AG04449 (cell line): ENCODE measurements around the gene CTDSP1.

Source experiments
- CTCF ChIA-PET: fragments of 350-600 bp; formaldehyde crosslinking; extraction: SDS; loops from one replicate; lab custom pipeline; 2021; ENCODE audit warnings: antibody characterized with exemption; lab: Yijun Ruan, JAX
- POLR2A ChIA-PET: fragments of 400-600, 350-600 bp; formaldehyde crosslinking; extraction: SDS; loops from one replicate; lab custom pipeline; 2020; ENCODE audit warnings: antibody characterized with exemption, inconsistent platforms; lab: Yijun Ruan, JAX
- DNase-seq: peaks from one replicate; pipeline ENCODE4 v3.0.0-alpha.2; 2010; ENCODE audit warnings: low read depth, low spot score
- H3K4me3 ChIP-seq: 2 replicates; pipeline ENCODE4 v1.5.1; 2011; ENCODE audit warnings: low read depth, mild to moderate bottlenecking, control low read depth, low read length
- TF ChIP-seq, protein P1 (sequence below): IDR thresholded peaks from one replicate; pipeline ENCODE4 v1.5.1; 2011; ENCODE audit warnings: mild to moderate bottlenecking, moderate library complexity, low read length, control low read depth, inconsistent platforms; ENCODE audit not compliant: insufficient read depth; ENCODE audit errors: missing control alignments

Gene CTDSP1

DNA sequence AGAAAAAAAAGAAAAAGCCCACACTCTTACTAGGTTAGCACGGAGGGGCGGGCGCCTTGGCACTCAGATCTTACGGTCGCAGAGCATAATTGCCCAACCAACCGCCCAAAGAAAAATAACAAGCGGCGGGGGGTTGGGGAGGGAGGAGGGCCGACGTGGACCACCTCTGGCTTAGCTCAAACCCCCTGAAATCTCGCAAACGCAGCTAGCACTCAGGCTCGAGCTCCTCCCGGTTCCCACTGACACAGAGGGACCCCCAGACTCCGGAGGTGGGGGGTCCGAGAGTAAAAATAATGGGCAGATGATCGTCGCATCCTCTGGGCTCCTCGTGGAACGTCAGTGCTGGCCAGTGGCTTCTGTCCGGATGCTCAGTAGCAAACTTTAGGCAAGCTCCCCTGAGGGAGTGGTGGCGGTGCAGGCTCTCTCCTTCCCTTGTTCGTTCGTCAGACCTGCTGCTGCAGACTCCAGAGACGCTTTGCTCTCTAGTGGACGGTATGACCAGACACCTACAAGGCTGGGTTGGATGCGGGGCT is 31.0 kb upstream of the CTDSP1 start:
- POLR2A ChIA-PET = interaction anchor here (0.9 kb wide), 1 partner anchor 224 kb away, joined by 3 read pairs; no protein-coding TSS in a partner anchor
- DNase-seq = no peak
- CTCF ChIA-PET = interaction anchor here (0.7 to 2.1 kb wide), 5 partner anchors 10 to 97 kb away, joined by 3 to 8 read pairs (median 4); partner anchors contain the start of gene CATIP
- no peak overlapping the region for H3K4me3 ChIP-seq
- TF ChIP-seq, protein P1, sequence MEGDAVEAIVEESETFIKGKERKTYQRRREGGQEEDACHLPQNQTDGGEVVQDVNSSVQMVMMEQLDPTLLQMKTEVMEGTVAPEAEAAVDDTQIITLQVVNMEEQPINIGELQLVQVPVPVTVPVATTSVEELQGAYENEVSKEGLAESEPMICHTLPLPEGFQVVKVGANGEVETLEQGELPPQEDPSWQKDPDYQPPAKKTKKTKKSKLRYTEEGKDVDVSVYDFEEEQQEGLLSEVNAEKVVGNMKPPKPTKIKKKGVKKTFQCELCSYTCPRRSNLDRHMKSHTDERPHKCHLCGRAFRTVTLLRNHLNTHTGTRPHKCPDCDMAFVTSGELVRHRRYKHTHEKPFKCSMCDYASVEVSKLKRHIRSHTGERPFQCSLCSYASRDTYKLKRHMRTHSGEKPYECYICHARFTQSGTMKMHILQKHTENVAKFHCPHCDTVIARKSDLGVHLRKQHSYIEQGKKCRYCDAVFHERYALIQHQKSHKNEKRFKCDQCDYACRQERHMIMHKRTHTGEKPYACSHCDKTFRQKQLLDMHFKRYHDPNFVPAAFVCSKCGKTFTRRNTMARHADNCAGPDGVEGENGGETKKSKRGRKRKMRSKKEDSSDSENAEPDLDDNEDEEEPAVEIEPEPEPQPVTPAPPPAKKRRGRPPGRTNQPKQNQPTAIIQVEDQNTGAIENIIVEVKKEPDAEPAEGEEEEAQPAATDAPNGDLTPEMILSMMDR = no peak

DNA sequence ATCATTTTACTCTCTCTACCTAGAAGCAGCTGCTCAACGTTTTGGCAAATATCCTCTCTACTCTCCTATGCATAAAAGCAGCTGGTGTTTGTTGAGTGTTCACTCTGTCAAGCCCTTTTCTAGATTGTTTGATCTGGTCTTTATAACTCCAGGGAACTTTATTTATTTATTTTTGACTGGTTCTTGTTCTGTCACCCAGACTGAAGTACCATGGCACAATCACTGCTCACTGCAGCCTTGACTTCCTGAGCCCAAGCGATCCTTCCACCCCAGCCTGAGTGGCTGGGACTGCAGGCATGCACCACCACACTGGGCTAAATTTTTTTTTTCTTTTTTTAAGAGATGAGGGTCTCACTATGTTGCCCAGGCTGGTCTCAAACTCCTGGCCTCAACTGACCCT is 30.3 kb upstream of the CTDSP1 start:
- TF ChIP-seq, protein P1 = no peak
- POLR2A ChIA-PET = interaction anchor here (0.9 kb wide), 1 partner anchor 223 kb away, joined by 3 read pairs; no protein-coding TSS in a partner anchor
- no peak for DNase-seq
- CTCF ChIA-PET = interaction anchor here (1.0 to 2.1 kb wide), 4 partner anchors 13 to 97 kb away, joined by 3 to 8 read pairs (median 5); partner anchors contain the start of gene CATIP
- H3K4me3 ChIP-seq = no peak overlapping the region

DNA sequence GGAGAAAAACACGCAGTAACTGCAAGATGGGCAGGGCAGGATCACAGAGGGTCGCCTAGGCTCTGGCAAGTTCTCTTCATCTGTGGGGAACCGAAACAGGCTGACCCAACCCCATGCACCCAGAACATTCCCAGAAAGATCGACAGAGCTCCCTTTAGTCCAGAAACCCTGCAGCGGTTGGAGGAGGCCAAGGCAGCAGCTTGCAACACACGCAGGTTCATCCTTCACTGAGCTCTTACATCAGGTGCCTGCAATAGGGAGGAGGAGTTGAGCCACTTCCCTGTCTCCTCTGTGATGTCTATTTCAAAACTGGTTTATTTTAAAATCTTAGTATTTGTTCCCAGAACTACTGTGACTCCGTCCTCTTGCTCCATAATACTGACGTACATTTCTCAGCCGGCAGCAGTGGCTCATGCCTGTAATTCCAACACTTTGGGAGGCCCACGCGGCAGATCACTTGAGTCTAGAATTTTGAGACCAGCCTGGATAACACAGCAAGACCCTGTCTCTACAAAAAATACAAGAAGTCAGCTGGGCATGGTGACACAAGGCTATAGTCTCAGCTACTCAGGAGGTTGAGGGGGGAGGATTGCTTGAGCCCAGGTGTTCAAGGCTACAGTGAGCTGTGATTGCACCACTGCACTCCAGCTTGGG is 29.1 kb upstream of the CTDSP1 start:
- no peak for DNase-seq
- H3K4me3 ChIP-seq = no peak overlapping the region
- POLR2A ChIA-PET = no interaction called here
- TF ChIP-seq, protein P1 = no peak
- CTCF ChIA-PET = interaction anchor here (1.2 to 2.1 kb wide), 3 partner anchors 14 to 78 kb away, joined by 3 to 8 read pairs (median 4); partner anchors contain the start of genes CATIP and TMBIM1

DNA sequence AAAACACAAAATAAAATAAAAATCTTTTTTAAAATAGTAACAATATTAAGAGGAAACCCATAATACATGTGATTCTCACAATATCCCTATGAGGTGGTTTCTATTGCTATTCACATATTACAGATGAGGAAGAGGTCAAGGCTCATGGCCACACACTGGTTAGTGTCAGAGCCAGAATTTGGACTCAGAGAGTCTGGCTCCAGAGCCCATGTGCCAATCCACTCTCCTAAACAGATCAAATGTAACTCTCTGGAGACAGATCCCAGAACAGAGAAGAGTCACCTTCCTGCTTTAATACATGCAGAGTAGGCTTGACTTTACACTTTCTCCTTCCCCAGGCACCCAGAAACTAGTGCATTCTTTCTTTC is 27.7 kb upstream of the CTDSP1 start:
- POLR2A ChIA-PET = no interaction called here
- CTCF ChIA-PET = interaction anchor here (1.5 kb wide), 1 partner anchor 85 kb away, joined by 4 read pairs; no protein-coding TSS in a partner anchor
- no peak overlapping the region for H3K4me3 ChIP-seq
- TF ChIP-seq, protein P1 = no peak
- DNase-seq = no peak

DNA sequence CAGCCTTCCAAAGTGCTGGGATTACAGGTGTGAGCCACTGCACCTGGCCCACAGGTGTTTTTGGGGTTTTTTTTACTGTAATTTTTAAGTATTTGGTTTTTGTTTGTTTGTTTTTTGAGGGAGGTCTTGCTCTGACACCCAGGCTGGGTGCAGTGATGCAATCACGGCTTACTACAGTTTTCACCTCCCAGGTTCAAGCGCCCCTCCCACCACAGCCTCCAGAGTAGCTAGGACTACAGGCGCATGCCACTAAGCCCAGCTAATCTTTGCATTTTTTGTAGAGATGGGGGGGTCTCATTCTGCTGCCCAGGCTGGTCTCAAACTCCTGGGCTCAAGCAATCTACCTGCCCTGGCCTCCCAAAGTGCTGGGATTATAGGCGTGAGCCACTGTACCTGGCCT is 24.9 kb upstream of the CTDSP1 start:
- DNase-seq = no peak
- POLR2A ChIA-PET = no interaction called here
- TF ChIP-seq, protein P1 = no peak
- H3K4me3 ChIP-seq = no peak overlapping the region
- CTCF ChIA-PET = no interaction called here

DNA sequence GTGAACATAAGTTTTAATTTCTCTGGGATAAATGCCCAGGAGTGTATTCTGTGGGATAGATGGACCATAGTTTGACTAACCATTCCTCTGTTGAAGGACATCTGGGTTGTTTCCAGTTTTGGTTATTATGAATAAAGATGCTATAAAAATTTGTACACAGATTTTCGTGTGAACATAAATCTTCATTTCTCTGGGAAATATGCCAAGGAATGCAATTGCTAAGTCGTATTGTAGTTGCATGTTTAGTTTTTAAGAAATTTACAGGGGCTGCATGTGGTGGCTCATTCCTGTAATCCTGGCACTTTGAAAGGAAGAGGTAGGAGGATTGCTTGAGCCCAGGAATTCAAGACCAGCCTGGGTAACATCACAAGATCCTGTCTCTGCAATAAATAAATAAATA is 24.5 kb upstream of the CTDSP1 start:
- ChIA-PET POLR2A (no interaction called here), CTCF (interaction anchor here (1.1 to 1.9 kb wide), 2 partner anchors 19 to 83 kb away, joined by 3 to 6 read pairs; partner anchors contain the start of gene CATIP)
- TF ChIP-seq, protein P1 = no peak
- no peak for DNase-seq
- no peak overlapping the region for H3K4me3 ChIP-seq
